PC-3 (cell line): ENCODE results near the gene NDUFA5.

Experiments used
- EZH2 ChIP-seq: fragments of 300-600 bp; sonication (generic); IDR thresholded peaks from one replicate; pipeline ENCODE4 v1.6.1; 2017; ENCODE audit warnings: antibody characterized with exemption, mild to moderate bottlenecking, low read length; ENCODE audit not compliant: unreplicated experiment
- EZH2phosphoT487 ChIP-seq: fragments of 300-600 bp; sonication (generic); IDR thresholded peaks from 2 replicates; pipeline ENCODE4 v1.6.1; 2018; ENCODE audit warnings: mild to moderate bottlenecking, antibody characterized with exemption, low read length, borderline replicate concordance
- TF ChIP-seq, protein P1 (sequence below): fragments of 300-600 bp; sonication (generic); conservative IDR thresholded peaks from 2 replicates; pipeline ENCODE4 v1.5.1; 2017; ENCODE audit warnings: antibody characterized with exemption, low read depth, mild to moderate bottlenecking, low read length

DNA sequence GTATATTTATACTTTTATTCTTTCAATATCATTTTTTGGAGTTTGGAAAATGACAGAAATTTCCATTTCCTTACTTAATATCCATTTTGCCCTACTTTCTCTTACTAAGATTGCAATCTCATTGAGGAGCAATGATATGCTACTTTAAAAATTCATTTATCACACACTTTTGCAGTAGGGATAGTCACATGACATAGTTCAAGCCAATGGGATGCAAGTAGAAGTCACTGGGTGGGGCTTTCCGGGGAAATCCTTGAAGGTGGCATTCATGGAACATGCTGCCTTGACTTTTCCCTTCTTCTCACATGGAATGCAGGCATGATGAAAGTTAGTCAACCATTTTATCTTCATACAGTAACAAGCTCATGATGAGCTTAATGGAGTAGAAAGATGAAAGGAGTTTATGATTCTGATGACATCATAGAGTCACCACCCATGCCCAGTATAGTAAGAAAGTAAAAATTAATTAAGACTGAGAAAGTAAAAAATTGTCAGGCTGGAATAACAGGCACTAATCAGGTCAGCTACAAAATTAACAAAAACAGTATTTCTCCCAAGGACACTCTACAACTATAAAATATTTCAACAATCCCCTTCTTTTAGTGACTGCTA lies 56.6 kb downstream of the NDUFA5 start:
- TF ChIP-seq, protein P1, sequence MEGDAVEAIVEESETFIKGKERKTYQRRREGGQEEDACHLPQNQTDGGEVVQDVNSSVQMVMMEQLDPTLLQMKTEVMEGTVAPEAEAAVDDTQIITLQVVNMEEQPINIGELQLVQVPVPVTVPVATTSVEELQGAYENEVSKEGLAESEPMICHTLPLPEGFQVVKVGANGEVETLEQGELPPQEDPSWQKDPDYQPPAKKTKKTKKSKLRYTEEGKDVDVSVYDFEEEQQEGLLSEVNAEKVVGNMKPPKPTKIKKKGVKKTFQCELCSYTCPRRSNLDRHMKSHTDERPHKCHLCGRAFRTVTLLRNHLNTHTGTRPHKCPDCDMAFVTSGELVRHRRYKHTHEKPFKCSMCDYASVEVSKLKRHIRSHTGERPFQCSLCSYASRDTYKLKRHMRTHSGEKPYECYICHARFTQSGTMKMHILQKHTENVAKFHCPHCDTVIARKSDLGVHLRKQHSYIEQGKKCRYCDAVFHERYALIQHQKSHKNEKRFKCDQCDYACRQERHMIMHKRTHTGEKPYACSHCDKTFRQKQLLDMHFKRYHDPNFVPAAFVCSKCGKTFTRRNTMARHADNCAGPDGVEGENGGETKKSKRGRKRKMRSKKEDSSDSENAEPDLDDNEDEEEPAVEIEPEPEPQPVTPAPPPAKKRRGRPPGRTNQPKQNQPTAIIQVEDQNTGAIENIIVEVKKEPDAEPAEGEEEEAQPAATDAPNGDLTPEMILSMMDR: no peak
- TF ChIP-seq EZH2: no peak
- no peak for TF ChIP-seq EZH2phosphoT487
